ENCODE results near the gene SLC1A3. TPM values are rescaled to one million over a fixed set of nuclear protein-coding genes. Genes with fewer than 3 reads are reported as not detected.

The SLC1A3 gene
- total and polyA plus RNA-seq, 10 of the 15 experiments (the other 5 are each of a cell fraction or from before 2014, with no cell fraction given): 0.23 to 4.4 (median 3.3) TPM

- TF ChIP-seq E4F1 (IDR thresholded peaks at IDR 0.05; ENCODE audit: borderline replicate concordance, partially characterized antibody) (no peak), MLLT1 (IDR thresholded peaks at IDR 0.05) (no peak), KLF5 (IDR thresholded peaks at IDR 0.05; ENCODE audit: partially characterized antibody) (no peak), POLR2AphosphoS5 (IDR thresholded peaks at IDR 0.05; ENCODE audit: low read length) (no peak), NFIC (IDR thresholded peaks at IDR 0.05; ENCODE audit: low read depth, low read length) (no peak), CEBPZ (IDR thresholded peaks at IDR 0.05; ENCODE audit: low read depth, low read length) (no peak), BRCA1 (IDR thresholded peaks at IDR 0.05; ENCODE audit: low read depth, low read length) (no peak), STAT1 (conservative IDR thresholded peaks at IDR 0.05) (no peak), PAX8 (IDR thresholded peaks at IDR 0.05) (no peak)
Observed at GRCh38 chr5:36660397-36661049, 54.1 kb downstream of the SLC1A3 start (continued).
